ENCODE data around the gene MECP2. TPM values are rescaled to one million over a fixed set of nuclear protein-coding genes. Genes with fewer than 3 reads are reported as not detected.
A peak's percentile ranks its signal among the peaks of the same experiment; 100 is the strongest.

The MECP2 gene
- total and polyA plus RNA-seq, 8 donors, result 25.5 to 47.1 (median 31.9) TPM

- no peak for TF ChIP-seq CTCF (IDR thresholded peaks at IDR 0.05)
- intact Hi-C loops (cut with DNase I), result no loop called here
Observed at GRCh38 chrX:154057791-154058190, 39.7 kb downstream of the MECP2 start.

GRCh38 chrX:154056770-154057241, 40.7 kb downstream of the MECP2 start:
- Histone ChIP-seq H3K9me3 (no peaks in the 10 kb centered on the region), H3K4me1 (peaks cover 0 to 41% of the 10 kb centered on the region in 2 donors), H3K4me3 (no peak overlapping the region), H3K27me3 (no peaks in the 10 kb centered on the region), H3K36me3 (peaks cover 0 to 4% of the 10 kb centered on the region in 2 donors), H3K27ac (peak overlapping the region in 1 of 2 donors; percentile 23)
- intact Hi-C loops (cut with DNase I), result no loop called here
- no peak for TF ChIP-seq CTCF (IDR thresholded peaks at IDR 0.05)
- ATAC-seq, result peak; percentile 61
- no peak for DNase-seq

More at GRCh38 chrX:154057791-154058190, 39.7 kb downstream of the MECP2 start:
- Histone ChIP-seq H3K4me3 (no peak overlapping the region), H3K27ac (no peak overlapping the region), H3K9me3 (no peaks in the 10 kb centered on the region), H3K36me3 (peaks cover 0 to 4% of the 10 kb centered on the region in 2 donors), H3K4me1 (peaks cover 0 to 41% of the 10 kb centered on the region in 2 donors), H3K27me3 (no peaks in the 10 kb centered on the region)
- DNase-seq (no peak), ATAC-seq (no peak)

DNA sequence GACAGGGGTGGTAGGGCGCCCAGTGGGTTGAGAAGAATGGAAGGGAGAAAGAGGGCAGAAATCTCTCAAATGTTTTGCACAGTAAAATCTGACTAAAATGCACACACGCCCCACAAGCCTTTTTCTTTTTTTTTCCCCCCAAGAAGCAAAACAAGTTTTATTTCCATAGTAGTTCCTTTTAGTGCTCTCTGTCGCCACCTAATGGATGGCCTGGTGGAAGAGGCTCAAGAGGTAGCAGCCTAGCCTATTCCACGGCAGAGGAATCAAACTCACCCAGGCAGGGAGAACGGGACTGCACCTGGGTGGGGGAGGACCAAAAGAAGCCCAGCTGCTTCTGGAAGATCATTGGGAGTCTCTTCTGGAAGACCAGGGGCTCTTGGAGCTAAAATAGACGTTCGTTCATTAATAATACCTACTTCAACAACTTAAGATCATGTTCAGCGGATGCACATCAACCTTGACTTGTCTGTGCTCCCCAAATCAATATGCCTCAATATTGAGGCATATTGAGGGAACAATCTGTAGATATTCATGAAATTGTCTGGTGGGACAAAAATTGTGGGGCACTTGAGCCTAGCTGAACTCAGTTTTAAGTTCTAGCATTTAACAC, 46.2 kb downstream of the MECP2 start:
- peak; percentile 62 to 66 for TF ChIP-seq CTCF (IDR thresholded peaks at IDR 0.05)
- intact Hi-C loops (cut with DNase I), result no loop called here
- no peaks in the 10 kb centered on the region for H3K9me3 ChIP-seq
- ATAC-seq, result peak; percentile 85
- no peaks in the 10 kb centered on the region for H3K27me3 ChIP-seq
- H3K27ac ChIP-seq, result no peak overlapping the region
- peaks cover 0 to 4% of the 10 kb centered on the region in 2 donors for H3K36me3 ChIP-seq
- H3K4me1 ChIP-seq, result peaks cover 0 to 25% of the 10 kb centered on the region in 2 donors
- DNase-seq, result peak in 3 of 4 donors; percentile 46 to 72 (median 72)
- H3K4me3 ChIP-seq, result no peak overlapping the region

GRCh38 chrX:154050113-154050495, 47.4 kb downstream of the MECP2 start:
- Histone ChIP-seq H3K4me1 (peaks cover 0 to 25% of the 10 kb centered on the region in 2 donors), H3K27ac (no peak overlapping the region), H3K36me3 (no peaks in the 10 kb centered on the region), H3K27me3 (no peaks in the 10 kb centered on the region), H3K4me3 (no peak overlapping the region), H3K9me3 (no peaks in the 10 kb centered on the region)
- intact Hi-C loops (cut with DNase I), result no loop called here
- ATAC-seq, result no peak
- no peak for TF ChIP-seq CTCF (IDR thresholded peaks at IDR 0.05)
- no peak for DNase-seq

DNA sequence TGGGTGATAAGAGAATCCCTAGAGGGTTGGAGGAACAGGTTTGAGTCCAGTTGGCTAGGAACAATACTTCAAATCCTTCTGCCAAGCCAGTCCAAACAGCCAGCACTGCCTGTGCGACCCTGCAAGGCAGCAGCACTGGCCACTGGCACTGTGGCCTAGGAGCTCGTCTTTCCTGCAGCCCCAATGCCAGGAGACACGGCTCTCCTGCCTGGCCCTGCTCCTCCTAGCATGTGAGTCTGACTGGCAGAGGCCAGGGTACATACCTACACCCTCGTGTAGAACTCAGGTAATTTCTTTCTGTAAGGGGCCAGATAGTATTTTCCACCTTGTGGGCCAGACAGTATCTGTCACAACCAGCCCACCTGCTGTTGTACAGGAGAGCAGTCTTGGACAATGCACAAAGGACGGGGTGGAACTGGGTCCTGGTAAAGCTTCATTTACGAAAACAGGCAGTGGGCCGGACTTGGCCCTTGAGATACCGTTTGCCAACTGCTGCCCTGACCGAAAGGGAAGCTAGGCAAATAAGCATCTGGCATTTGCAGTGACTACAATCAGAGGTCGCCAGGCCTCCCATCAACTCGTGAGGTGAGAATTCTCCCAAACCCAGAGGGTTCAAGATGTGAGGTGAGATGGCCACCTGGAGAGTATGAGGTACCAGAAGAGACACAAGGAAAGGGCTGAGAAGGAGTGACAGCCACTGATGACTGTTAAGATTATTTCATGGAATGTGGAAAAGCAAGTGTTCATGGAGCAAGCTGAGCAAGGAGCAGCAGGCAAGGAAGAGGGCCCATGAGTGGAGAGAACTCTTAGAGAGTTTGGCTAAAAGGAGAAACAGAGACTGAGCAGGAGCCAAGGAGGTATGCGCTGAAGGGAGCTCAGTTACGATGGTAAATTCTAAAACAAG, 48.1 kb downstream of the MECP2 start:
- H3K36me3 ChIP-seq, result no peaks in the 10 kb centered on the region
- no peaks in the 10 kb centered on the region for H3K27me3 ChIP-seq
- no peak overlapping the region for H3K4me3 ChIP-seq
- peaks cover 0 to 26% of the 10 kb centered on the region in 2 donors for H3K4me1 ChIP-seq
- H3K27ac ChIP-seq, result no peak overlapping the region
- no peak for DNase-seq
- no peaks in the 10 kb centered on the region for H3K9me3 ChIP-seq
- intact Hi-C loops (cut with DNase I), result no loop called here
- no peak for ATAC-seq
- TF ChIP-seq CTCF (IDR thresholded peaks at IDR 0.05), result no peak

All from left lung (tissue), 10 donors.